OCI-LY7 (cell line): ENCODE data around the gene NLGN1.

ENCODE experiments used
- EZH2phosphoT487 ChIP-seq: fragments of 200-600 bp; sonication (generic); IDR thresholded peaks from 2 replicates; pipeline ENCODE4 v1.6.1; 2018; ENCODE audit warnings: low read depth, borderline replicate concordance, mild to moderate bottlenecking, mixed run types, antibody characterized with exemption, low read length, moderate library complexity, mixed read lengths
- TF ChIP-seq, protein P1 (sequence below): fragments of 200-600 bp; sonication (generic); conservative IDR thresholded peaks from 2 replicates; pipeline ENCODE4 v1.5.1; 2014; ENCODE audit warnings: mild to moderate bottlenecking, antibody characterized with exemption, low read length, moderate library complexity, mixed read lengths

DNA sequence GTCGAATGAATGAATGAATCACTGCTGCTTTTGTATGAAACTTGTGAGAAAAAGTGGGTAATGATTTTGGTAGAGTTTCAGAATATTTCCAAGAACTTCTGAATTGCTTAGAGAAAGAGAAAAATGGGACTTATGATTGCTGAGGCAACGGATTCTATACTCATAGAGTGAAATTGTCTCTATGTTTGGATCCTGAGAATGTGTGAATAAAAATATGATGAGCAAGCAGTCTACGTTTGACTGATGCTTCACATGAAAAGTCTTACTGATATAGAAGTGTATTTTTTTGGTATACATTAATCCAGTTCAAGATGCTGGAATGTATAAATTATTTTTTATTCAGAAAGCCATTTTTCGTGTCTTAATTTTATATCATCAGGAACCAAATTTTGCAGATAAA is 441.1 kb downstream of the NLGN1 start:
- TF ChIP-seq, protein P1, sequence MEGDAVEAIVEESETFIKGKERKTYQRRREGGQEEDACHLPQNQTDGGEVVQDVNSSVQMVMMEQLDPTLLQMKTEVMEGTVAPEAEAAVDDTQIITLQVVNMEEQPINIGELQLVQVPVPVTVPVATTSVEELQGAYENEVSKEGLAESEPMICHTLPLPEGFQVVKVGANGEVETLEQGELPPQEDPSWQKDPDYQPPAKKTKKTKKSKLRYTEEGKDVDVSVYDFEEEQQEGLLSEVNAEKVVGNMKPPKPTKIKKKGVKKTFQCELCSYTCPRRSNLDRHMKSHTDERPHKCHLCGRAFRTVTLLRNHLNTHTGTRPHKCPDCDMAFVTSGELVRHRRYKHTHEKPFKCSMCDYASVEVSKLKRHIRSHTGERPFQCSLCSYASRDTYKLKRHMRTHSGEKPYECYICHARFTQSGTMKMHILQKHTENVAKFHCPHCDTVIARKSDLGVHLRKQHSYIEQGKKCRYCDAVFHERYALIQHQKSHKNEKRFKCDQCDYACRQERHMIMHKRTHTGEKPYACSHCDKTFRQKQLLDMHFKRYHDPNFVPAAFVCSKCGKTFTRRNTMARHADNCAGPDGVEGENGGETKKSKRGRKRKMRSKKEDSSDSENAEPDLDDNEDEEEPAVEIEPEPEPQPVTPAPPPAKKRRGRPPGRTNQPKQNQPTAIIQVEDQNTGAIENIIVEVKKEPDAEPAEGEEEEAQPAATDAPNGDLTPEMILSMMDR, result no peak
- TF ChIP-seq EZH2phosphoT487, result no peak
